ENCODE measurements around the gene FYN. TPM values are rescaled to one million over a fixed set of nuclear protein-coding genes. Genes with fewer than 3 reads are reported as not detected.
A peak's percentile ranks its signal among the peaks of the same experiment; 100 is the strongest.

The FYN gene
- total and polyA plus RNA-seq, 2 of the 13 experiments (the other 11 are each of a cell fraction or from before 2014, with no cell fraction given), result 15.5 to 24.6 TPM

- TF ChIP-seq SNAPC4 (CRISPR knock-in tag; IDR thresholded peaks at IDR 0.05) (no peak), MLXIP (CRISPR knock-in tag; IDR thresholded peaks at IDR 0.05; ENCODE audit: borderline replicate concordance) (no peak), ETV5 (CRISPR knock-in tag; IDR thresholded peaks at IDR 0.05; ENCODE audit: borderline replicate concordance) (peak; percentile 42; the same call in 1 of the 2 replicates), SMARCE1 (IDR thresholded peaks at IDR 0.05; ENCODE audit: borderline replicate concordance) (no peak), MXI1 (IDR thresholded peaks at IDR 0.05; ENCODE audit: borderline replicate concordance, low read depth, low read length) (no peak), TBX2 (CRISPR knock-in tag; IDR thresholded peaks at IDR 0.05; ENCODE audit: borderline replicate concordance) (peak; percentile 35; the same call in 1 of the 2 replicates), ZNF512B (CRISPR knock-in tag; IDR thresholded peaks at IDR 0.05; ENCODE audit: borderline replicate concordance) (no peak), BCL6 (CRISPR knock-in tag; IDR thresholded peaks at IDR 0.05) (peak; percentile 34; the same call in 1 of the 2 replicates), STAT6 (CRISPR knock-in tag; IDR thresholded peaks at IDR 0.05; ENCODE audit: borderline replicate concordance) (no peak), ZNF546 (CRISPR knock-in tag; conservative IDR thresholded peaks at IDR 0.05) (no peak), TEF (CRISPR knock-in tag; IDR thresholded peaks at IDR 0.05) (peak; percentile 70), PITX1 (CRISPR knock-in tag; IDR thresholded peaks at IDR 0.05) (peak; percentile 80), ZC3H13 (CRISPR knock-in tag; IDR thresholded peaks at IDR 0.05) (no peak)
These were observed 195.8 kb downstream of the FYN start (continued) for GRCh38 chr6:111677249-111677990.

All from HepG2 (cell line).